ENCODE data around the gene NOSIP.

NOSIP gene

GRCh38 chr19:49507803-49508494 lies 72.4 kb downstream of the NOSIP start:
- no peak for DNase-seq (ENCODE audit: low read depth, low spot score)

GRCh38 chr19:49506575-49507105 lies 73.7 kb downstream of the NOSIP start:
- no peak for DNase-seq (ENCODE audit: low read depth, low spot score)

All from brain pericyte (primary cell).